ENCODE data around the gene PDE10A.
"Not testable (repeated sequence)": the region's sequence is repeated elsewhere in the genome, so short reads cannot be mapped to it uniquely, and the experiment has no call there.

The PDE10A gene

DNA sequence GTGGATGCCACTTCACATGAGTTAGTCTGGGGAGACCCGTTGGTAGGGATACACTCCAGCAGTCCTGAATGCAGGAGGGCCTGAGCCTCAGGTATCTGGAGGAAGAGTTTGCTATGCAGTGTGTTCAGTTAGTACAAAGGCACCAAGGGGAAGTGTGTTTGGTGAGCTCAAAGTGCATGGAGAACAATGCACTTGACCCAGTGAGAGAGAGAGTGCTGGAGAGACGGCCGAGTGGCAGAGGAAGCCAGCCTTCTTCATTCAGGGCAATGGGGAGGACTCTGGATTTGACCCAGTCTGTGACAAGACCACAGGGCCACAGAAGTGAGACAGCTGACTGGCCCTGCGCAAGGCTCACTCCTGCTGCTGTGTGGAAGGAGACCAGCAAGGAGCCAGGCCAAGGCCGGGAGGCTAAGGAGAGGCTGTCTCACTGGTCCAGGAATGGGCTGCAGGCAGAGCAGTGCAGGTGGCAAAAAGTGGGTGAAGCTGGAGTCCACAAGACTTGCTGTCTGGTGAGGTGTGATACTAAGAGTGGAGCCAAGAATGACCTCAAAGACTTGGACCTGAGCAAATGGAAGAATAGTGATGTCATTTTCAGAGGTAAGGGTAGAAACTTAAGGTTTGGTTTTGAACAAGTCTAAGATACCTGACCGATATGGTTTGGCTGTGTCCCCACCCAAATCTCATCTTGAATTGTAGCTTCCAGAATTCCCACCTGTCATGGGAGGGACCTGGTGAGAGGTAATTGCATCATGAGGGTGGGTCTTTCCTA, 38.0 kb downstream of the PDE10A start:
- DNase-seq (ENCODE audit: low spot score) = no peak

GRCh38 chr6:165621940-165622339, 41.1 kb downstream of the PDE10A start:
- DNase-seq (ENCODE audit: low spot score) = no peak

- not testable (repeated sequence) for DNase-seq (ENCODE audit: low spot score)
Observed at GRCh38 chr6:165618891-165619290, 44.1 kb downstream of the PDE10A start.

DNA sequence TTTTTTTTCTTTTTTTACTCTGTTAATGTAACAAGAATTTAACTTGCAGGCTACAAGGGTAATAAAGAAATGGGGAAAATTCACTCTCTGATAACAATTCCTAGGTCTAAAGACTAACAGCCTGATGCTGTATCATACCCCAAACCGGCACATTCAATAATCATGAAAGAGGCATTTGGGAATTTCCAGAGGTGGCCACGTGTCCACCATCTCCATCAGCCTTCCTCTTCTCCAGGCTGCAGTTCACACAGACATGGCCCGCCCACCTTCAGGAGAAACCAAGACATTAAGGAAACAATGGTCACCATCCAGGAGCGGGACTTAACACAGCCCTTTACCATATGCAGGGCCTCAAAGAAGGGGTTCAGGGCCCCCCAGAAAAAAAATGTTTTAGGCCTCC, 44.8 kb downstream of the PDE10A start:
- no peak for DNase-seq (ENCODE audit: low spot score)

DNA sequence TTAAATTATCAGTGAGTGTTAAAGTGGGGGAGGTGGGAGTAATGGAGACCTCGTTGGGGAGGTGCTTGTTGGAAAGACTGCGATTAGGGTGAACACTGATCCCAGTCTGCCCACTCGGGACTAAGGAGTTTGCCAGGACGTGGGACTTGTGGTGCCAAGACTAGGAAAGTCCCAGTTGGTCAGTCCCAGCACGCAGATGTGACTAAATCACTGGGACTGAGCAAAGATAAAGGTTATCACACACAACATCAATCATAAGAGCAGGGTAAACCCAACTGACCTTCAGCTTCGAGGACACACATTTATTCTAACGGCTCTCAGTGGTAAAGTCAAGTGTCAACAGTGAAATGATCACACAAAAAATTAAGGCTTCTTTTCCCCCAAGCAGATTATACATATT, 45.5 kb downstream of the PDE10A start:
- no peak for DNase-seq (ENCODE audit: low spot score)

GRCh38 chr6:165616116-165616515, 46.9 kb downstream of the PDE10A start:
- no peak for DNase-seq (ENCODE audit: low spot score)

DNA sequence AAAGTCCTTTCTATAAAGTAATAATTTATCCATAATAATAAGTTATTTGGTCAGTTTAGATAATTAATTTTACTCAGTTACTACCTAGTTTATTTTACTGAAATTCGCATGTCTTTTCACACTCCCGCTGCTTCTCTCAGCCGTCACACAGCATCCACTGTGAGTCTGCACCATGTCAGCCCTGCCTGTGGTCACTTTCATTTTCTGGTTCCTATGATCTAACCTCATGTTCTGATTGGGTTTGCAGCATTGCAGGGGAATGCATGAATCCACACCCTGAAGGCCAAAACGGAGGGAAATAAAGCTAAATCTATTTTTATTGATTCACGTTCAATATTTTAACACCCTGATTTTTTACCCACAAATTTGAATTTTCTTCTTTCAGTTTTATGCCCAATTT, 47.4 kb downstream of the PDE10A start:
- DNase-seq (ENCODE audit: low spot score) = no peak

DNA sequence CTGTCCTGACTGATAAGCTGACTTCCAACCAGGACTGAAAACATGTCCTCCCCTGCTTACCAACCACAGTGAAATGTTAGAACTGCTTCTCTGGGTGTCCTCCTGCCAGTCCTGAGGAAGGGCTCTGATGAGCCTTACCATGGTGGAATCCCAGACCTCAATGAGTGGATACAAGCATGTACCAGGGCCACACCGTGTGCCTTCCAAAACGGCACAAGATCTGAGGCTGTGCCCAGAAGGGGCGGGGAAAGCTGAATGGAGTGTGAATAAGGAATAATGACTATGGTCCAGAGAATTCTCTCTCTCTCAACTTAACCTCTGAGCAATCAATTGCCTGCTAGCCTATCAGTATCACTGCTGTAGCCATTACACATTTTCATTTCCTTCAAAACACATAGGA, 51.7 kb downstream of the PDE10A start:
- DNase-seq (ENCODE audit: low spot score) = no peak

DNA sequence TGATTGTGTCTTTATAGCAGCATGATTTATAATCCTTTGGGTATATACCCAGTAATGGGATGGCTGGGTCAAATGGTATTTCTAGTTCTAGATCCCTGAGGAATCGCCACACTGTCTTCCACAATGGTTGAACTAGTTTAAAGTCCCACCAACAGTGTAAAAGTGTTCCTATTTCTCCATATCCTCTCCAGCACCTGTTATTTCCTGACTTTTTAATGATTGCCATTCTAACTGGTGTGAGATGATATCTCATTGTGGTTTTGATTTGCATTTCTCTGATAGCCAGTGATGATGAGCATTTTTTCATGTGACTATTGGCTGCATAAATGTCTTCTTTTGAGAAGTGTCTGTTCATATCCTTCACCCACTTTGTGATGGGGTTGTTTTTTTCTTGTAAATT, 54.5 kb downstream of the PDE10A start:
- DNase-seq (ENCODE audit: low spot score) = not testable (repeated sequence)

DNA sequence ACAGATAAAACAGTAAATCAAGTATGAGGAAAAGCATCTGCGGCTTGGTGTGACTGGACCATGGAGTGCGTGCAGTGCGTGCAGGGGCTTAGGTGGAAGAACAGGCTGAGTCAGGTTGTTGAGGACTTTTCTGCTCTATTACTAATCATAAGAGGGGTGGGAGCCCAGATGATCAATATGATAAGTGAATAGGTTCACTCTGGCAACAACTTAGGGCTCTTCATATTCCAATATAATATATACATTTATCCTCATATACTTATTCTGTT, 56.4 kb downstream of the PDE10A start:
- no peak for DNase-seq (ENCODE audit: low spot score)

- DNase-seq (ENCODE audit: low spot score) = no peak
Observed at GRCh38 chr6:165605901-165606739, 56.9 kb downstream of the PDE10A start.

DNA sequence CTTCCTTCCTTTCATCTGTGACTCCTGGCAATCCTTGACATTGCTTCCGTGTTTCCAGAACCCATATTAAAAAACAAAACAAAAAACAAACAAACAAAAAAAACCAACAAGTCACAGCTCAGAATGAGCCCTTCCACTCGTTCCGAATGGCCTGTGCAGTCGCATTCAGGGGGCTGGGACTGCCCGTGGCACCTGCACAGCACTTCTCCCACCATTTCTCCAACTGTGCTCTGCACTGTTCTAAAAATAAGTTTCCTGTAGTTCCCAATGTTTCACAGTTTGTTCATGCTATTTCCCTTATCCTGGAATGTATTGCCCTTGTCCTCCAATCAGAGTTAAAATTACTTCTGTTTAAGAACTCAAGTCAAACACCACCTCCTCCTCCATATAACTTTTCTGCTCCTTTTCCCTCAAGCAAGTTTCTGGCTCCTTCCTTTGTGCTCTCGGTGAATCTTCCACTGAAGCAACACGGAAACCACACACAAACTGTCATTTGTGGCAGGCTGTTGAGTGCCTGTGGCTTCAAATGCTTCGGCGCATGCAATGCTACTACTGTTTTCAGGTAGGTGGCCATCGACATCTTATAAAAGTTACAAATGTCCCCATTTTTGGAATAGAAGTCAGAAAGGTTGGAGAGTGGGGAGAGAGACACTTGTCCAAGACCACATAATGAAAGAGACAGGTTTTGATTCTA, 57.7 kb downstream of the PDE10A start:
- no peak for DNase-seq (ENCODE audit: low spot score)

- no peak for DNase-seq (ENCODE audit: low spot score)
Observed at GRCh38 chr6:165602291-165602690, 60.8 kb downstream of the PDE10A start.

- no peak for DNase-seq (ENCODE audit: low spot score)
Observed at GRCh38 chr6:165600606-165601005, 62.4 kb downstream of the PDE10A start.

- no peak for DNase-seq (ENCODE audit: low spot score)
Observed at GRCh38 chr6:165599596-165600487, 63.2 kb downstream of the PDE10A start.

GRCh38 chr6:165599121-165599520, 63.9 kb downstream of the PDE10A start:
- no peak for DNase-seq (ENCODE audit: low spot score)

- no peak for DNase-seq (ENCODE audit: low spot score)
Observed at GRCh38 chr6:165597821-165598220, 65.2 kb downstream of the PDE10A start.

- no peak for DNase-seq (ENCODE audit: low spot score)
Observed at GRCh38 chr6:165594584-165595333, 68.3 kb downstream of the PDE10A start.

DNA sequence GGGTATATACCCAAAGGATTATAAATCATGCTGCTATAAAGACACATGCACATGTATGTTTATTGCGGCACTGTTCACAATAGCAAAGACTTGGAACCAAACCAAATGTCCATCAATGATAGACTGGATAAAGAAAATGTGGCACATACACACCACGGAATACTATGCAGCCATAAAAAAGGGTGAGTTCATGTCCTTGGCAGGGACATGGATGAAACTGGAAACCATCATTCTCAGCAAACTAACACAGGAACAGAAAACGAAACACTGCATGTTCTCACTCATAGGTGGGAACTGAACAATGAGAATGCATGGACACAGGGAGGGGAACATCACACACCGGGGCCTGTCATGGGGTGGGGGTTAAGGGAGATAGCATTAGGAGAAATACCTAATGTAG, 70.1 kb downstream of the PDE10A start:
- DNase-seq (ENCODE audit: low spot score) = not testable (repeated sequence)

DNA sequence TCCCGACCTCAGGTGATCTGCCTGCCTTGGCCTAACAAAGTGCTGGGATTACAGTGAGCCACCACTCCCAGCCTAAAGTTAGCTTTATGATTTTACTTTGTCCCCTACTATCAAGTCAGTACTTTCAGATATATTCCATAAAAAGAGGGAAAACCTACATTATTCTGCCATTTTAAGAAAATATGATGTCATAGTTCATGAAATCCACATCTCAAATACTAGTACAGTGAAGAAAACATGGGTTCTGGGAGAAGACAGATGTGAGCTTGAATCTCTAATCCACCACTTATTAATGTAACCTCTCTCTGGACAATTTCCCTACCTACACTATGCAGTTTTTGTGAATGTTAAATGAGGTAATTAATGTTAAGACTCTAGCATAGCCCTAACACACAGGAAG, 74.5 kb downstream of the PDE10A start:
- DNase-seq (ENCODE audit: low spot score) = no peak

GRCh38 chr6:165587206-165587605, 75.8 kb downstream of the PDE10A start:
- no peak for DNase-seq (ENCODE audit: low spot score)
